ENCODE data around the gene FBLN2.

FBLN2 gene

DNA sequence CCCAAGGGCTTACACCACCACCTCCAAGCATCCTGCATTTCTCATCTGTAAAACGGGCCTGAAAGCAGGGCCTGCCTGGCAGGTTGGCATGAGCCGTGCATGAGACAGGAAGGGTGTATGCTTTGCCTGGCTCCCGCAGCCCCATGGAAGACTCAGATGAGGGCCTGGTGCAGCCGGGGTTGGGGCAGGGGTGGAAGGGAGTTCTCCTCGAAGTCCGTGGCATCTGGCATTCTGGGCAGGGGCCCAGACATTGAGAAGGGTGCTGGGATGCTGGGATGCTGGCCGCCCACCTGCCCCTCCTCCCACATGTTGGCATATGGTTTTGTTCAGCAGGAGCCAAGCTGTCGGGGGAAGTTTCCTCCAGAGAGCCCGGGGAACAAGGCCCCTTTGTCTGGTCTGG lies 13.0 kb upstream of the FBLN2 start:
- TF ChIP-seq, protein P1, sequence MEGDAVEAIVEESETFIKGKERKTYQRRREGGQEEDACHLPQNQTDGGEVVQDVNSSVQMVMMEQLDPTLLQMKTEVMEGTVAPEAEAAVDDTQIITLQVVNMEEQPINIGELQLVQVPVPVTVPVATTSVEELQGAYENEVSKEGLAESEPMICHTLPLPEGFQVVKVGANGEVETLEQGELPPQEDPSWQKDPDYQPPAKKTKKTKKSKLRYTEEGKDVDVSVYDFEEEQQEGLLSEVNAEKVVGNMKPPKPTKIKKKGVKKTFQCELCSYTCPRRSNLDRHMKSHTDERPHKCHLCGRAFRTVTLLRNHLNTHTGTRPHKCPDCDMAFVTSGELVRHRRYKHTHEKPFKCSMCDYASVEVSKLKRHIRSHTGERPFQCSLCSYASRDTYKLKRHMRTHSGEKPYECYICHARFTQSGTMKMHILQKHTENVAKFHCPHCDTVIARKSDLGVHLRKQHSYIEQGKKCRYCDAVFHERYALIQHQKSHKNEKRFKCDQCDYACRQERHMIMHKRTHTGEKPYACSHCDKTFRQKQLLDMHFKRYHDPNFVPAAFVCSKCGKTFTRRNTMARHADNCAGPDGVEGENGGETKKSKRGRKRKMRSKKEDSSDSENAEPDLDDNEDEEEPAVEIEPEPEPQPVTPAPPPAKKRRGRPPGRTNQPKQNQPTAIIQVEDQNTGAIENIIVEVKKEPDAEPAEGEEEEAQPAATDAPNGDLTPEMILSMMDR (conservative IDR thresholded peaks at IDR 0.05), result no peak
- no peak for TF ChIP-seq ZFX (IDR thresholded peaks at IDR 0.05)
- no peak overlapping the region for H3K27ac ChIP-seq

DNA sequence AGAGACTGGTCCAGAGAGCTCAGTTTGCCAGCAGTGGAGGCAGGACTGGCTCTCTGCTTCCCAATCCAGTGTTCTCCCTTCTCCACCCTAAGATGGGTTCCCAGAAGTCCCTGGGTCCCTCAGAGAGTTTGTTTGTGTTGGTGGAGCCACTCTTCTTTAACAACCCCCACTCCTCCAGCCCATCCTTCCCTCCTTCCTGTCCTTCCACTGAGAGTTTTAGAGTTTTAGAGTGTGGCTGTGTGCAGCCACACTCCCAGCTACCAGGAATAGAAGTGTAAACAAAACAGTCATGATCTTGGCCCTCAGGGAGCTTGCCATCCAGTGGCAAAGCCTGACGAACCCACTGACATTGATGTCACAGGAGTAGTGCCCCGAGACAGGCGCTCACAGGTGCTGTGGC lies 12.5 kb upstream of the FBLN2 start:
- H3K27ac ChIP-seq, result no peak overlapping the region
- TF ChIP-seq ZFX (IDR thresholded peaks at IDR 0.05), result no peak
- TF ChIP-seq, protein P1 (conservative IDR thresholded peaks at IDR 0.05), result no peak

DNA sequence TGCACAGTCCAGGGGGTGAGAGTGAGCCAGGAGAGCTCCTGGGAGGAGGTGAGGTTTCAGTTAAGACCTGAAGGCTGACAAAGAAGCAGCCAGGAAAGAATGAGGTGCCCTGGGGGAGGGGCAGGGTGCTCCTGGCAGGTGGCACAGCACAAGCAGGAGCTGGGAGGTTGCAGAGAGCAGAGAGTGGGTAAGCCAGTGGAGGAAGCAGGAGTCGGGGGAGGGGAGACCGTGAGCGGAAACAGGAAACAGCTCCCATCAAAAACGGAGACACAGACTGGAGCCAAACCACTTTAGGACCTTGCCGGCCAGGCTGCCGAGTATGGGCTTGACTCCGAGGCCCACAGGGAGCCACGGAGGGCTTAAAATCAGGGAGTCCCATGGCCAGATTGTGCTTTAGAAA lies 12.1 kb upstream of the FBLN2 start:
- H3K27ac ChIP-seq, result no peak overlapping the region
- TF ChIP-seq, protein P1 (conservative IDR thresholded peaks at IDR 0.05), result no peak
- TF ChIP-seq ZFX (IDR thresholded peaks at IDR 0.05), result no peak

DNA sequence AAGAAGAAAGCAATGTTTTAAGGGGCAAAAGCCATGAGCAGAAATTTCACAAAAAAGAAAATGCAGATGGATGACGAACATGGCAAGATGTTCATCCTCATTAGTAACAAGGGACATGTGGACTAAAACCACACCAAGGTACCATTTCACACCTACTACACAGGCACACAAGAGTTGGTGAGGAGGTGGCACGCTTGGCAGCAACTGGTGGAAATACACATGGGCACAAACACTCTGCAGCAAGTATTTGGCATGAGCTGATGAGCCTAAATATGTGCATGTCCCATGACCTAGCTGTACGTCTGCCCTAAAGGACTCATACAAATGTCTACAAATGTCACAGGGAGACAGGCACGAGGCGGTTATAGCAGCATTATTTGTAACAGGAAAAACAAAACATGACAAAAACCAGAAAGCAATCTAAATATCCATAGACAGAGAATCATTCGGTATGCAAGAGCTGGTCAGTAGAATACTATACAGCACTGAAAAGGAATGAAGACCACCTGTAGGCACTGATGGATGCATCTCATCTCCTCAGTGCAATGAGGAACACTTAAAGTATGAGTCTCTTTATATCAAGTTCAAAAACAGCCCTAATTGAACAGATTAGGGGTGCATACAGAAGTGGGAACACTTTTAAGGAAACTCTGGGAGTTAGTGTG lies 11.5 kb upstream of the FBLN2 start:
- TF ChIP-seq, protein P1 (conservative IDR thresholded peaks at IDR 0.05), result no peak
- TF ChIP-seq ZFX (IDR thresholded peaks at IDR 0.05), result no peak
- H3K27ac ChIP-seq, result no peak overlapping the region

DNA sequence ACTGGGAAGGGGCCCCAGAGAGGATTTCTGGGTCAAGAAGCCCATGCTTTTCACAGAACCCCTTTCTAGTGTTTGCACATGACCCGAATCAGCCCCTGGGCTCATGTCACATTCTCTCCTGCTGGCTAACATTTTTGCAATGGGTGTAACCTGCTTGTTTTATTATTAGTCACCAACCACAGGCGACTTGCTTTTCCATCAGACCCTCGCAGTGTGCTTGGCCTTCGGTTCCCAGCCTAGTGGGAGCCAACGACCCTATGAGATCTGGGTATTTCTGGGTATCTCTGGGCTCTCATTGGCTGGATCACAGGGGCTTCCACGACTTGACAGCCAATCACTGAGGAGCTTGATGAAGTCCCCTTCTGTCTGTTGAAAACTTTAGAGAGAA lies 11.0 kb upstream of the FBLN2 start:
- no peak overlapping the region for H3K27ac ChIP-seq
- TF ChIP-seq, protein P1 (conservative IDR thresholded peaks at IDR 0.05), result no peak
- TF ChIP-seq ZFX (IDR thresholded peaks at IDR 0.05), result no peak

DNA sequence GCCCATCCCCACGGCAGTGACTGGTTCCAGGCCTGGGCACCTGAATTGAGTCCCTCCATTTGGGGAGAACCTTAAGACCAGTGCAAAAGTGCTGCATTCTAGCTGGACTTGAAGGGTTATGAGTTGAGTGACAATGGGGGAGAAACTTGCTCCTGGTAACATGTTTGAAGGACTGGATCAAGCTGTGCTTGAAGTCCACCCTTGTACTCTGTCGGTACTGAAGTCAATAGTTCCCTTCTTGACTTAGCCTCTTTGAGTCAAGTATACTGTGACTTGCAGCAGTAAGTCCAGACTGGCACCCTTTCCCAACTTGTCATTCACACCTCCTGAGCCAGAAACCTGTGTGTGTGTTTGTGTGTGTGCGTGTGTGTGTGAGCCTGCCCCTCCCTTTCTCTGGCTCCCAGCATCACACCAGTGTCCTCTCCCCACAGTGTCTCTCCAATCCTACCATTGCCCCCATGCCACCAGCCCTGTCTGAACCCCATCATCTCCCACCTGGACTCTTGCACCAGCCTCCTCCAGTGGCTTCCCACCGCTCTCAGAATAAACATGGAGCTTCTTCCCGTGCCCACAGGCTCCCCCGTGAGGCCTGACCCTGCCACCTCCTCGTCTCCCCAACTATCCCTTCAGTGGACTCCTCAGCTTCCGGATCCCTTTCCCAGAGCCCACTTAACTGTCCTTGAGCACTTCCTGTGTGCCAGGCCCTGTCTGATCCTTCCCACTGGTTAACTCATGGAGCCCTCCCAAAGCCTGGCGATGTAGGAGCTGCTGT lies 10.2 kb upstream of the FBLN2 start:
- no peak for TF ChIP-seq ZFX (IDR thresholded peaks at IDR 0.05)
- TF ChIP-seq, protein P1 (conservative IDR thresholded peaks at IDR 0.05), result no peak
- no peak overlapping the region for H3K27ac ChIP-seq

DNA sequence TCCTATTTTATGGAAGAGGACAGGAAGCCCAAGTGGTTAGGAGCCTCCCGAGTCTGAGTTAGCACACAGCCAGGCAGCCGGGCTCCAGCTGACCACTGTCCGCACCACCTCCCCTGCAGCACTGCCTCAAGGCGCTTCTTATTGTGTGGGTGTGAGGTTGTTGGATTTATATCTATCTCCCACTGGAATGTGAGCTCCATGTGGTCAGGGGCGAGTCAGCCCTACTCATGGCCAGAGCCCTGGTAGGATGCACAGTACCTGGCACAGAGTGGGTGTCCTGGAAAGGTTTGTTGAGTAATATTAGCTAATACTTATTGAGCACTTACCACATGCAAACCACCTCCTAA lies 9.7 kb upstream of the FBLN2 start:
- H3K27ac ChIP-seq, result no peak overlapping the region
- no peak for TF ChIP-seq ZFX (IDR thresholded peaks at IDR 0.05)
- TF ChIP-seq, protein P1 (conservative IDR thresholded peaks at IDR 0.05), result no peak
